Occipital lobe (tissue), 3 donors: Measurements from ENCODE around the gene CGB8. TPM values are rescaled to one million over a fixed set of nuclear protein-coding genes. Genes with fewer than 3 reads are reported as not detected.

ENCODE experiments used
- DNase-seq: peaks from one replicate; lab custom pipeline; 2025; lab: John Stamatoyannopoulos, UW
- small RNA-seq: library from RNA; depleted of rRNA; stranded (forward); fragments of <200 nt; gene quantifications from one replicate; pipeline ENCODE3, GENCODE V24; 2014
- total RNA-seq: library from RNA; depleted of rRNA; stranded (reverse); fragments of >200 nt; gene quantifications from one replicate; pipeline ENCODE4 v1.2.3, GENCODE V29; 2014

Gene CGB8
- total RNA-seq, 1 donor from 2014 or later = not detected

- no peak for DNase-seq
Measured at GRCh38 chr19:49006905-49007304, 42.0 kb downstream of the CGB8 start.

GRCh38 chr19:49004964-49005614 lies 43.8 kb downstream of the CGB8 start:
- no peak for DNase-seq

- DNase-seq = no peak
Measured at GRCh38 chr19:49004133-49004532, 44.8 kb downstream of the CGB8 start.

GRCh38 chr19:48999481-49000325 lies 49.2 kb downstream of the CGB8 start:
- DNase-seq = no peak

- no peak for DNase-seq
Measured at GRCh38 chr19:48997972-48998371, 50.9 kb downstream of the CGB8 start.

Small RNA genes lying within 50 kb of the gene (small RNA-seq; reads per million reads assigned to genes)
- not detected for gene MIR6798
- gene RN7SL708P = not detected

Other genes starting within 250 kb of the CGB8 start
- gene BCAT2, start 238.1 kb downstream of the CGB8 start, total RNA-seq = 12.5 TPM
- 2.5 TPM for gene HSD17B14, start 212.6 kb downstream of the CGB8 start, total RNA-seq
- 0.31 TPM for gene PLEKHA4, start 180.5 kb downstream of the CGB8 start, total RNA-seq
- 24.6 TPM for gene PPP1R15A, start 176.7 kb downstream of the CGB8 start, total RNA-seq
- not detected for gene TULP2, start 150.4 kb downstream of the CGB8 start, total RNA-seq
- gene NUCB1, start 148.8 kb downstream of the CGB8 start, total RNA-seq = 42.6 TPM
- gene DHDH, start 115.4 kb downstream of the CGB8 start, total RNA-seq = not detected
- 12.5 TPM for gene BAX, start 94.2 kb downstream of the CGB8 start, total RNA-seq
- gene FTL, start 83.8 kb downstream of the CGB8 start, total RNA-seq = 677 TPM
- gene GYS1, start 55.8 kb downstream of the CGB8 start, total RNA-seq = 14.2 TPM
- gene RUVBL2, start 55.2 kb downstream of the CGB8 start, total RNA-seq = 81.4 TPM
- gene LHB, start 32.0 kb downstream of the CGB8 start, total RNA-seq = not detected
- not detected for gene CGB3, start 24.8 kb downstream of the CGB8 start, total RNA-seq
- not detected for gene CGB2, start 17.2 kb downstream of the CGB8 start, total RNA-seq
- not detected for gene CGB1, start 12.2 kb downstream of the CGB8 start, total RNA-seq
- gene CGB5, start 5.3 kb downstream of the CGB8 start, total RNA-seq = not detected
- not detected for gene CGB7, start 8.6 kb upstream of the CGB8 start, total RNA-seq
- gene NTF4, start 15.7 kb upstream of the CGB8 start, total RNA-seq = not detected
- under 0.01 TPM for gene KCNA7, start 23.6 kb upstream of the CGB8 start, total RNA-seq
- 112 TPM for gene SNRNP70, start 36.3 kb upstream of the CGB8 start, total RNA-seq
- 28.7 TPM for gene LIN7B, start 65.3 kb upstream of the CGB8 start, total RNA-seq
- 0.47 TPM for gene C19orf73, start 70.0 kb upstream of the CGB8 start, total RNA-seq
- 35.9 TPM for gene PPFIA3, start 70.4 kb upstream of the CGB8 start, total RNA-seq
- gene HRC, start 106.3 kb upstream of the CGB8 start, total RNA-seq = 0.47 TPM
- 4.7 TPM for gene TRPM4, start 108.7 kb upstream of the CGB8 start, total RNA-seq